GM19025 (cell line): ENCODE data around the gene TSHB.

Experiments
- ATAC-seq: cut with Tn5 transposase; IDR thresholded peaks from one replicate; pipeline ENCODE4 v1.9.1; 2021; ENCODE audit warnings: mild to moderate bottlenecking, low read depth, moderate library complexity; ENCODE audit not compliant: unreplicated experiment

Gene TSHB

GRCh38 chr1:115057661-115058254, 28.1 kb downstream of the TSHB start:
- ATAC-seq, result no peak

- no peak for ATAC-seq
Observed at GRCh38 chr1:115059316-115059715, 29.7 kb downstream of the TSHB start.

- ATAC-seq, result no peak
Observed at GRCh38 chr1:115060501-115060900, 30.9 kb downstream of the TSHB start.

- no peak for ATAC-seq
Observed at GRCh38 chr1:115062542-115063004, 32.9 kb downstream of the TSHB start.

- no peak for ATAC-seq
Observed at GRCh38 chr1:115063228-115063901, 33.7 kb downstream of the TSHB start.

GRCh38 chr1:115064461-115064860, 34.8 kb downstream of the TSHB start:
- ATAC-seq, result no peak

GRCh38 chr1:115065021-115065420, 35.4 kb downstream of the TSHB start:
- no peak for ATAC-seq

- ATAC-seq, result no peak
Observed at GRCh38 chr1:115067161-115067859, 37.7 kb downstream of the TSHB start.

- ATAC-seq, result no peak
Observed at GRCh38 chr1:115068826-115069585, 39.4 kb downstream of the TSHB start.

- no peak for ATAC-seq
Observed at GRCh38 chr1:115069659-115070308, 40.2 kb downstream of the TSHB start.

GRCh38 chr1:115071012-115071664, 41.5 kb downstream of the TSHB start:
- ATAC-seq, result no peak

GRCh38 chr1:115073298-115074087, 43.9 kb downstream of the TSHB start:
- ATAC-seq, result no peak

GRCh38 chr1:115074839-115075534, 45.4 kb downstream of the TSHB start:
- no peak for ATAC-seq

GRCh38 chr1:115076384-115076915, 46.8 kb downstream of the TSHB start:
- ATAC-seq, result no peak

- no peak for ATAC-seq
Observed at GRCh38 chr1:115077286-115077983, 47.8 kb downstream of the TSHB start.

- ATAC-seq, result no peak
Observed at GRCh38 chr1:115077984-115078330, 48.3 kb downstream of the TSHB start.

- no peak for ATAC-seq
Observed at GRCh38 chr1:115078708-115079107, 49.1 kb downstream of the TSHB start.

GRCh38 chr1:115082949-115083348, 53.3 kb downstream of the TSHB start:
- ATAC-seq, result no peak
